HepG2 (cell line): ENCODE measurements around the gene STOM.

Experiments used
- BRD4 ChIP-seq: sonication (generic); formaldehyde crosslinking; IDR thresholded peaks from 2 replicates; pipeline ENCODE4 v1.4.0; 2020; ENCODE audit warnings: missing genetic modification reagents
- TF ChIP-seq, protein P1 (sequence below): IDR thresholded peaks from 2 replicates; pipeline ENCODE4 v1.6.1; 2016; ENCODE audit warnings: low read depth, missing genetic modification reagents, missing compliant biosample characterization

GRCh38 chr9:121324755-121325154, 45.3 kb downstream of the STOM start:
- no peak for TF ChIP-seq BRD4 (CRISPR knock-in tag)
- TF ChIP-seq, protein P1, sequence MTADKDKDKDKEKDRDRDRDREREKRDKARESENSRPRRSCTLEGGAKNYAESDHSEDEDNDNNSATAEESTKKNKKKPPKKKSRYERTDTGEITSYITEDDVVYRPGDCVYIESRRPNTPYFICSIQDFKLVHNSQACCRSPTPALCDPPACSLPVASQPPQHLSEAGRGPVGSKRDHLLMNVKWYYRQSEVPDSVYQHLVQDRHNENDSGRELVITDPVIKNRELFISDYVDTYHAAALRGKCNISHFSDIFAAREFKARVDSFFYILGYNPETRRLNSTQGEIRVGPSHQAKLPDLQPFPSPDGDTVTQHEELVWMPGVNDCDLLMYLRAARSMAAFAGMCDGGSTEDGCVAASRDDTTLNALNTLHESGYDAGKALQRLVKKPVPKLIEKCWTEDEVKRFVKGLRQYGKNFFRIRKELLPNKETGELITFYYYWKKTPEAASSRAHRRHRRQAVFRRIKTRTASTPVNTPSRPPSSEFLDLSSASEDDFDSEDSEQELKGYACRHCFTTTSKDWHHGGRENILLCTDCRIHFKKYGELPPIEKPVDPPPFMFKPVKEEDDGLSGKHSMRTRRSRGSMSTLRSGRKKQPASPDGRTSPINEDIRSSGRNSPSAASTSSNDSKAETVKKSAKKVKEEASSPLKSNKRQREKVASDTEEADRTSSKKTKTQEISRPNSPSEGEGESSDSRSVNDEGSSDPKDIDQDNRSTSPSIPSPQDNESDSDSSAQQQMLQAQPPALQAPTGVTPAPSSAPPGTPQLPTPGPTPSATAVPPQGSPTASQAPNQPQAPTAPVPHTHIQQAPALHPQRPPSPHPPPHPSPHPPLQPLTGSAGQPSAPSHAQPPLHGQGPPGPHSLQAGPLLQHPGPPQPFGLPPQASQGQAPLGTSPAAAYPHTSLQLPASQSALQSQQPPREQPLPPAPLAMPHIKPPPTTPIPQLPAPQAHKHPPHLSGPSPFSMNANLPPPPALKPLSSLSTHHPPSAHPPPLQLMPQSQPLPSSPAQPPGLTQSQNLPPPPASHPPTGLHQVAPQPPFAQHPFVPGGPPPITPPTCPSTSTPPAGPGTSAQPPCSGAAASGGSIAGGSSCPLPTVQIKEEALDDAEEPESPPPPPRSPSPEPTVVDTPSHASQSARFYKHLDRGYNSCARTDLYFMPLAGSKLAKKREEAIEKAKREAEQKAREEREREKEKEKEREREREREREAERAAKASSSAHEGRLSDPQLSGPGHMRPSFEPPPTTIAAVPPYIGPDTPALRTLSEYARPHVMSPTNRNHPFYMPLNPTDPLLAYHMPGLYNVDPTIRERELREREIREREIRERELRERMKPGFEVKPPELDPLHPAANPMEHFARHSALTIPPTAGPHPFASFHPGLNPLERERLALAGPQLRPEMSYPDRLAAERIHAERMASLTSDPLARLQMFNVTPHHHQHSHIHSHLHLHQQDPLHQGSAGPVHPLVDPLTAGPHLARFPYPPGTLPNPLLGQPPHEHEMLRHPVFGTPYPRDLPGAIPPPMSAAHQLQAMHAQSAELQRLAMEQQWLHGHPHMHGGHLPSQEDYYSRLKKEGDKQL (CRISPR knock-in tag), result no peak
